HepG2 (cell line): ENCODE measurements around the gene COL27A1. TPM values are rescaled to one million over a fixed set of nuclear protein-coding genes. Genes with fewer than 3 reads are reported as not detected.

Source experiments
- ATAC-seq: fragments of 200-7000 bp; cut with Tn5 transposase; 3 replicates; pipeline ENCODE4 v1.9.1; 2020; ENCODE audit warnings: mild to moderate bottlenecking, moderate library complexity
- BruUV-seq: library from RNA; stranded (reverse); fragments of 400-500 nt; replicated peaks from 2 replicates; lab custom pipeline; 2021; lab: Mats Ljungman, UMichigan
- CTCF ChIA-PET: fragments of 300-600 bp; formaldehyde crosslinking; extraction: SDS; loops from one replicate; lab custom pipeline; 2021; ENCODE audit warnings: low total read pairs, inconsistent platforms, low intra/inter-chr PET ratio; lab: Yijun Ruan, JAX
- POLR2A ChIA-PET: fragments of 350-600 bp; sonication (Branson Sonifier 250); formaldehyde crosslinking; loops from one replicate; lab custom pipeline; 2020; ENCODE audit warnings: antibody characterized with exemption, inconsistent platforms; lab: Yijun Ruan, JAX
- DNase-seq: peaks from one replicate; pipeline ENCODE4 v3.0.0-alpha.2; 2015; ENCODE audit warnings: low spot score
- FAIRE-seq: peaks from 3 replicates; lab custom pipeline; 2011; peaks lifted over from hg19 to GRCh38; lab: Jason Lieb, UNC
- H2AFZ ChIP-seq: one replicate; pipeline ENCODE4 v1.6.1; 2011; ENCODE audit warnings: low read length, inconsistent platforms
- H3K27ac ChIP-seq: fragments of 300-600 bp; 3 replicates; pipeline ENCODE4 v1.8.0; 2011; ENCODE audit warnings: mixed run types, mild to moderate bottlenecking, mixed read lengths, low read length, inconsistent platforms; ENCODE audit not compliant: insufficient read depth; ENCODE audit errors: extremely low read length
- H3K27me3 ChIP-seq, 2 experiments: fragments of 200-600 bp in 1 of 2; 2 replicates in 1 of 2; 3 replicates in 1 of 2; pipeline versions ENCODE4 v1.6.0 to v1.8.0; 2011; ENCODE audit warnings: low read length in 2 of 2, mild to moderate bottlenecking in 2 of 2, moderate library complexity in 2 of 2, inconsistent platforms in 1 of 2; ENCODE audit not compliant: insufficient read depth in 2 of 2, control insufficient read depth in 1 of 2
- H3K36me3 ChIP-seq, 2 experiments: fragments of 200-600 bp in 1 of 2; replicated peaks in 1 of 2; 2 replicates in 1 of 2; 3 replicates in 1 of 2; pipeline versions ENCODE4 v1.5.1 to v1.8.0; 2011; ENCODE audit warnings: low read length in 2 of 2, inconsistent platforms in 1 of 2; ENCODE audit not compliant: insufficient read depth in 2 of 2, control insufficient read depth in 1 of 2
- H3K4me1 ChIP-seq: 2 replicates; pipeline ENCODE4 v1.5.1; 2012; ENCODE audit warnings: low read length, inconsistent platforms; ENCODE audit not compliant: insufficient read depth
- H3K4me2 ChIP-seq: 2 replicates; pipeline ENCODE4 v1.6.0; 2011; ENCODE audit warnings: low read depth, low read length, inconsistent platforms
- H3K4me3 ChIP-seq, 3 experiments: fragments of 200-600 bp in 1 of 3; sonication (generic), shearing (Covaris generic) in 1 of 3; replicated peaks in 1 of 3; 2 replicates each; pipeline ENCODE4 v1.5.1; 2011 to 2016; ENCODE audit warnings: low read length in 3 of 3, inconsistent platforms in 2 of 3, low read depth in 2 of 3, mild to moderate bottlenecking in 2 of 3, control low read depth in 1 of 3, mixed read lengths in 1 of 3; ENCODE audit not compliant: insufficient read depth in 1 of 3
- H3K79me2 ChIP-seq: one replicate; pipeline ENCODE4 v1.6.1; 2011; ENCODE audit warnings: low read length, inconsistent platforms; ENCODE audit not compliant: insufficient read depth
- H3K9ac ChIP-seq: 2 replicates; pipeline ENCODE4 v1.6.0; 2011; ENCODE audit warnings: mild to moderate bottlenecking, low read depth, low read length, inconsistent platforms; ENCODE audit not compliant: insufficient read depth
- H3K9me3 ChIP-seq: 2 replicates; pipeline ENCODE4 v1.5.1; 2012; ENCODE audit warnings: mild to moderate bottlenecking, low read length
- H4K20me1 ChIP-seq: 2 replicates; pipeline ENCODE4 v1.6.0; 2011; ENCODE audit warnings: inconsistent platforms, mild to moderate bottlenecking, low read length, moderate library complexity; ENCODE audit not compliant: insufficient read depth
- AGO2 ChIP-seq: fragments of 200-400 bp; formaldehyde crosslinking; optimal IDR thresholded peaks from 2 replicates; pipeline ENCODE3; 2017; ENCODE audit warnings: mild to moderate bottlenecking, low read depth, low read length, moderate library complexity
- ELF3 ChIP-seq: IDR thresholded peaks from 2 replicates; pipeline ENCODE4 v1.6.1; 2016; ENCODE audit warnings: missing genetic modification reagents, missing compliant biosample characterization
- HDAC1 ChIP-seq: sonication (generic); formaldehyde crosslinking; IDR thresholded peaks from 2 replicates; pipeline ENCODE4 v1.5.1; 2020; ENCODE audit warnings: mild to moderate bottlenecking, missing genetic modification reagents
- RBM22 ChIP-seq: fragments of 200-400 bp; formaldehyde crosslinking; optimal IDR thresholded peaks from 2 replicates; pipeline ENCODE3; 2017; ENCODE audit warnings: mild to moderate bottlenecking, low read length, moderate library complexity
- ZNF510 ChIP-seq: sonication (generic); formaldehyde crosslinking; IDR thresholded peaks from 2 replicates; pipeline ENCODE4 v1.4.0; 2020; ENCODE audit warnings: low read depth, mild to moderate bottlenecking, missing genetic modification reagents
- WGBS: methylation state at CpG from one replicate; pipeline ENCODE4 v1.1.6; 2017; ENCODE audit warnings: low lambda C conversion rate; 5-methylcytosine and 5-hydroxymethylcytosine counted together
- in situ Hi-C: cut with HindIII; loops from 2 replicates; pipeline ENCODE4 v1.10.0; 2017; ENCODE audit warnings: low pct_unique_long_range_greater_than_20kb; ENCODE audit not compliant: extremely low pct_ligation_motif_present
- intact Hi-C: fragments of 100-400 bp; cut with micrococcal nuclease; formaldehyde crosslinking; loops from one replicate; pipeline ENCODE4 v1.10.0; 2022; ENCODE audit not compliant: unreplicated experiment
- polyA plus RNA-seq, 8 experiments: library from polyadenylated mRNA; depleted of rRNA in 3 of 8; stranded (reverse) in 7 of 8; unstranded in 1 of 8; fragments of >200 nt; fragmentation: Illumina TruSeq in 4 of 8; extraction: Trizol in 4 of 8; gene quantifications; 2 replicates each; pipeline versions ENCODE4 v1.2.1 to v1.2.3, GENCODE V29; 2011 to 2016; ENCODE audit warnings: low read depth in 4 of 8, missing spikeins in 1 of 8, mixed read lengths in 1 of 8; ENCODE audit not compliant: insufficient read depth in 1 of 8
- total RNA-seq, 5 experiments: library from RNA; depleted of rRNA; stranded (reverse); fragments of >200 nt; fragmentation: Illumina TruSeq; extraction: Trizol; gene quantifications; 2 replicates each; pipeline ENCODE4 v1.2.3, GENCODE V29; 2016; ENCODE audit warnings: low read depth in 1 of 5
- TF ChIP-seq, protein P1 (sequence below): sonication (generic); formaldehyde crosslinking; IDR thresholded peaks from 2 replicates; pipeline ENCODE4 v1.4.0; 2020; ENCODE audit warnings: mild to moderate bottlenecking, missing genetic modification reagents

COL27A1 gene
- total and polyA plus RNA-seq, 2 of the 13 experiments (the other 11 are each of a cell fraction or from before 2014, with no cell fraction given) = 71.3 to 89.1 TPM

- Histone ChIP-seq H3K36me3 (peaks cover 49 to 80% of the 10 kb centered on the region in 2 experiments), H3K27ac (no peak overlapping the region), H3K4me3 (no peak overlapping the region), H3K4me1 (no peaks in the 10 kb centered on the region), H3K27me3 (no peaks in the 10 kb centered on the region), H2AFZ (no peak overlapping the region), H3K9ac (no peak overlapping the region), H4K20me1 (no peaks in the 10 kb centered on the region), H3K9me3 (no peaks in the 10 kb centered on the region), H3K79me2 (no peaks in the 10 kb centered on the region), H3K4me2 (no peak overlapping the region)
- POLR2A ChIA-PET = interaction anchor here (1.4 kb wide), 1 partner anchor 206 kb away, joined by 3 read pairs; no protein-coding TSS in a partner anchor
- in situ Hi-C loops (no loop called here), intact Hi-C loops (no loop called here)
- WGBS = 93% methylated on average over 18 of the region's 23 CpGs
- TF ChIP-seq AGO2 (peak; percentile 80), RBM22 (peak; percentile 81), ELF3 (CRISPR knock-in tag) (no peak), HDAC1 (CRISPR knock-in tag) (no peak), ZNF510 (no peak)
- TF ChIP-seq, protein P1, sequence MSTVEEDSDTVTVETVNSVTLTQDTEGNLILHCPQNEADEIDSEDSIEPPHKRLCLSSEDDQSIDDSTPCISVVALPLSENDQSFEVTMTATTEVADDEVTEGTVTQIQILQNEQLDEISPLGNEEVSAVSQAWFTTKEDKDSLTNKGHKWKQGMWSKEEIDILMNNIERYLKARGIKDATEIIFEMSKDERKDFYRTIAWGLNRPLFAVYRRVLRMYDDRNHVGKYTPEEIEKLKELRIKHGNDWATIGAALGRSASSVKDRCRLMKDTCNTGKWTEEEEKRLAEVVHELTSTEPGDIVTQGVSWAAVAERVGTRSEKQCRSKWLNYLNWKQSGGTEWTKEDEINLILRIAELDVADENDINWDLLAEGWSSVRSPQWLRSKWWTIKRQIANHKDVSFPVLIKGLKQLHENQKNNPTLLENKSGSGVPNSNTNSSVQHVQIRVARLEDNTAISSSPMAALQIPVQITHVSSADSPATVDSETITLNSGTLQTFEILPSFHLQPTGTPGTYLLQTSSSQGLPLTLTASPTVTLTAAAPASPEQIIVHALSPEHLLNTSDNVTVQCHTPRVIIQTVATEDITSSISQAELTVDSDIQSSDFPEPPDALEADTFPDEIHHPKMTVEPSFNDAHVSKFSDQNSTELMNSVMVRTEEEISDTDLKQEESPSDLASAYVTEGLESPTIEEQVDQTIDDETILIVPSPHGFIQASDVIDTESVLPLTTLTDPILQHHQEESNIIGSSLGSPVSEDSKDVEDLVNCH (CRISPR knock-in tag) = no peak
- DNase-seq = no peak
- no peak for FAIRE-seq
- BruUV-seq = no TSS peak
- CTCF ChIA-PET = no interaction called here
- ATAC-seq = no peak
Observed at GRCh38 chr9:114288193-114289091, 133.1 kb downstream of the COL27A1 start.
